GM06990 (cell line): ENCODE measurements around the gene ADCY7.

ENCODE experiments used
- DNase-seq: peaks from one replicate; pipeline ENCODE4 v3.0.0-alpha.2; 2011; ENCODE audit not compliant: insufficient read length; ENCODE audit errors: extremely low read depth
- H3K27me3 ChIP-seq: replicated peaks from 2 replicates; pipeline ENCODE4 v1.6.0; 2011; ENCODE audit warnings: low read length; ENCODE audit not compliant: control insufficient read depth, insufficient read depth
- H3K36me3 ChIP-seq: 2 replicates; pipeline ENCODE4 v1.5.1; 2011; ENCODE audit warnings: low read length; ENCODE audit not compliant: control insufficient read depth, insufficient read depth
- H3K4me3 ChIP-seq: replicated peaks from 2 replicates; pipeline ENCODE4 v1.5.1; 2011; ENCODE audit warnings: low read depth, mild to moderate bottlenecking, control low read depth, low read length
- CTCF ChIP-seq: IDR thresholded peaks from 2 replicates; pipeline ENCODE4 v1.5.1; 2011; ENCODE audit warnings: low read length, control low read depth, mild to moderate bottlenecking, inconsistent platforms; ENCODE audit not compliant: insufficient read depth, poor library complexity, severe bottlenecking

ADCY7 gene

GRCh38 chr16:50297301-50298074, 31.1 kb downstream of the ADCY7 start:
- Histone ChIP-seq H3K27me3 (no peaks in the 10 kb centered on the region), H3K4me3 (no peak overlapping the region), H3K36me3 (peaks cover 55% of the 10 kb centered on the region)
- TF ChIP-seq CTCF, result no peak
- peak; percentile 6 for DNase-seq

- peak; percentile 0 for DNase-seq
- no peak for TF ChIP-seq CTCF
- H3K27me3 ChIP-seq, result no peaks in the 10 kb centered on the region
- peaks cover 50% of the 10 kb centered on the region for H3K36me3 ChIP-seq
- no peak overlapping the region for H3K4me3 ChIP-seq
These were observed 31.7 kb downstream of the ADCY7 start for GRCh38 chr16:50298075-50298460.

- peak; percentile 6 for DNase-seq
- Histone ChIP-seq H3K27me3 (no peaks in the 10 kb centered on the region), H3K4me3 (no peak overlapping the region), H3K36me3 (peaks cover 47% of the 10 kb centered on the region)
- TF ChIP-seq CTCF, result no peak
These were observed 32.5 kb downstream of the ADCY7 start for GRCh38 chr16:50298591-50299507.

- no peak for TF ChIP-seq CTCF
- no peak overlapping the region for H3K4me3 ChIP-seq
- DNase-seq, result no peak
- H3K36me3 ChIP-seq, result peaks cover 41% of the 10 kb centered on the region
- no peaks in the 10 kb centered on the region for H3K27me3 ChIP-seq
These were observed 33.3 kb downstream of the ADCY7 start for GRCh38 chr16:50299508-50300105.

- Histone ChIP-seq H3K27me3 (no peaks in the 10 kb centered on the region), H3K4me3 (no peak overlapping the region), H3K36me3 (peaks cover 40% of the 10 kb centered on the region)
- TF ChIP-seq CTCF, result no peak
- no peak for DNase-seq
These were observed 34.7 kb downstream of the ADCY7 start for GRCh38 chr16:50300942-50301625.
